HEK293 (cell line): ENCODE data around the gene KHDRBS2.

Experiments
- BCL11A ChIP-seq: fragments of 450-650 bp; formaldehyde crosslinking; IDR thresholded peaks from 2 replicates; pipeline ENCODE4 v1.5.1; 2016; ENCODE audit warnings: low read depth, missing biosample characterization, missing genetic modification characterization
- BCL6B ChIP-seq: fragments of 450-650 bp; formaldehyde crosslinking; IDR thresholded peaks from 2 replicates; pipeline ENCODE4 v1.5.1; 2017; ENCODE audit warnings: missing biosample characterization, missing genetic modification characterization
- INSM2 ChIP-seq: fragments of 450-650 bp; formaldehyde crosslinking; IDR thresholded peaks from 2 replicates; pipeline ENCODE4 v1.5.1; 2016; ENCODE audit warnings: missing biosample characterization, missing genetic modification characterization
- SP3 ChIP-seq: fragments of 450-650 bp; formaldehyde crosslinking; IDR thresholded peaks from 2 replicates; pipeline ENCODE4 v1.5.1; 2016; ENCODE audit warnings: missing biosample characterization, missing genetic modification characterization
- ZNF138 ChIP-seq: fragments of 450-650 bp; formaldehyde crosslinking; IDR thresholded peaks from 2 replicates; pipeline ENCODE4 v1.5.1; 2016; ENCODE audit warnings: missing biosample characterization, missing genetic modification characterization, borderline replicate concordance
- ZNF155 ChIP-seq: fragments of 450-650 bp; formaldehyde crosslinking; IDR thresholded peaks from 2 replicates; pipeline ENCODE4 v1.5.1; 2016; ENCODE audit warnings: missing biosample characterization, missing genetic modification characterization
- ZNF19 ChIP-seq: fragments of 450-650 bp; formaldehyde crosslinking; IDR thresholded peaks from 2 replicates; pipeline ENCODE4; 2016; ENCODE audit warnings: missing biosample characterization, missing genetic modification characterization, low read depth
- ZNF248 ChIP-seq: fragments of 450-650 bp; formaldehyde crosslinking; IDR thresholded peaks from 2 replicates; pipeline ENCODE4 v1.5.1; 2017; ENCODE audit warnings: missing biosample characterization, missing genetic modification characterization
- ZNF266 ChIP-seq: fragments of 450-650 bp; formaldehyde crosslinking; IDR thresholded peaks from 2 replicates; pipeline ENCODE4 v1.5.1; 2016; ENCODE audit warnings: missing biosample characterization, missing genetic modification characterization, low read depth
- ZNF354C ChIP-seq: fragments of 450-650 bp; formaldehyde crosslinking; IDR thresholded peaks from 2 replicates; pipeline ENCODE4 v1.5.1; 2016; ENCODE audit warnings: missing biosample characterization, missing genetic modification characterization, low read depth, borderline replicate concordance
- ZNF362 ChIP-seq: fragments of 450-650 bp; formaldehyde crosslinking; IDR thresholded peaks from 2 replicates; pipeline ENCODE4 v1.5.1; 2016; ENCODE audit warnings: missing biosample characterization, missing genetic modification characterization
- ZNF394 ChIP-seq: fragments of 450-650 bp; formaldehyde crosslinking; IDR thresholded peaks from 2 replicates; pipeline ENCODE4 v1.5.1; 2016; ENCODE audit warnings: missing biosample characterization, missing genetic modification characterization, mild to moderate bottlenecking, moderate library complexity, borderline replicate concordance
- ZNF423 ChIP-seq: fragments of 450-650 bp; formaldehyde crosslinking; IDR thresholded peaks from 2 replicates; pipeline ENCODE4 v1.5.1; 2016; ENCODE audit warnings: missing biosample characterization, missing genetic modification characterization
- ZNF426 ChIP-seq: fragments of 450-650 bp; formaldehyde crosslinking; IDR thresholded peaks from 2 replicates; pipeline ENCODE4 v1.5.1; 2017; ENCODE audit warnings: missing biosample characterization, missing genetic modification characterization, mild to moderate bottlenecking, inconsistent platforms, moderate library complexity
- ZNF549 ChIP-seq: fragments of 450-650 bp; IDR thresholded peaks from 2 replicates; pipeline ENCODE4 v1.5.1; 2018; ENCODE audit warnings: missing biosample characterization, missing genetic modification characterization, mild to moderate bottlenecking, inconsistent platforms, moderate library complexity
- ZNF624 ChIP-seq: fragments of 450-650 bp; formaldehyde crosslinking; IDR thresholded peaks from 2 replicates; pipeline ENCODE4 v1.5.1; 2017; ENCODE audit warnings: missing biosample characterization, missing genetic modification characterization
- ZNF677 ChIP-seq: fragments of 450-650 bp; IDR thresholded peaks from 2 replicates; pipeline ENCODE4 v1.5.0; 2018; ENCODE audit warnings: missing biosample characterization, mild to moderate bottlenecking, missing genetic modification characterization, moderate library complexity
- ZNF76 ChIP-seq: fragments of 450-650 bp; formaldehyde crosslinking; IDR thresholded peaks from 2 replicates; pipeline ENCODE4; 2016; ENCODE audit warnings: low read depth, missing biosample characterization, missing genetic modification characterization, borderline replicate concordance
- TF ChIP-seq, protein P1 (sequence below): fragments of 450-650 bp; formaldehyde crosslinking; conservative IDR thresholded peaks from 2 replicates; pipeline ENCODE4 v1.5.1; 2016; ENCODE audit warnings: low read depth, missing biosample characterization, missing genetic modification characterization
- TF ChIP-seq, protein P2 (sequence below): fragments of 450-650 bp; formaldehyde crosslinking; IDR thresholded peaks from 2 replicates; pipeline ENCODE4 v1.5.1; 2016; ENCODE audit warnings: missing biosample characterization, missing genetic modification characterization, borderline replicate concordance
- TF ChIP-seq, protein P3 (sequence below): fragments of 450-650 bp; formaldehyde crosslinking; conservative IDR thresholded peaks from 2 replicates; pipeline ENCODE4 v1.5.1; 2016; ENCODE audit warnings: low read depth, missing biosample characterization, missing genetic modification characterization

KHDRBS2 gene

DNA sequence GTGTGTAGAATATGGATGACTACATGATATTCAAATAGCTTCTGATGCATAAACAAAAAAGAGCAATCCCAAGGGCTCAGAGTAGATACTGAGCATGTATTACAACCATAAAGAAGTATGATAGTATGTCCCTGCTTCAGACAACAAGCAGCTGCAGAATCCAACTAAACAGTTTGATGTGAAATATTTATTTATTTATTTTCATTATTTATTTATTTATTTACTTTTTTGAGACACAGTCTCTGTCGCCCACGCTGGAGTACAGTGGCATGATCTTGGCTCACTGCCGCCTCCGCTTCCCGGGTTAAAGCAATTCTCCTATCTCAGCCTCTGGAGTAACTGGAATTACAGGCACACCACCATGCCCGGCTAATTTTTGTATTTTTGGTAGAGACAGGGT lies 384.3 kb downstream of the KHDRBS2 start (continued):
- no peak for TF ChIP-seq BCL6B (tag by site-specific recombination)
- no peak for TF ChIP-seq ZNF423 (tag by site-specific recombination)
- TF ChIP-seq ZNF138 (tag by site-specific recombination): no peak
- no peak for TF ChIP-seq ZNF354C (tag by site-specific recombination)
- TF ChIP-seq, protein P1, sequence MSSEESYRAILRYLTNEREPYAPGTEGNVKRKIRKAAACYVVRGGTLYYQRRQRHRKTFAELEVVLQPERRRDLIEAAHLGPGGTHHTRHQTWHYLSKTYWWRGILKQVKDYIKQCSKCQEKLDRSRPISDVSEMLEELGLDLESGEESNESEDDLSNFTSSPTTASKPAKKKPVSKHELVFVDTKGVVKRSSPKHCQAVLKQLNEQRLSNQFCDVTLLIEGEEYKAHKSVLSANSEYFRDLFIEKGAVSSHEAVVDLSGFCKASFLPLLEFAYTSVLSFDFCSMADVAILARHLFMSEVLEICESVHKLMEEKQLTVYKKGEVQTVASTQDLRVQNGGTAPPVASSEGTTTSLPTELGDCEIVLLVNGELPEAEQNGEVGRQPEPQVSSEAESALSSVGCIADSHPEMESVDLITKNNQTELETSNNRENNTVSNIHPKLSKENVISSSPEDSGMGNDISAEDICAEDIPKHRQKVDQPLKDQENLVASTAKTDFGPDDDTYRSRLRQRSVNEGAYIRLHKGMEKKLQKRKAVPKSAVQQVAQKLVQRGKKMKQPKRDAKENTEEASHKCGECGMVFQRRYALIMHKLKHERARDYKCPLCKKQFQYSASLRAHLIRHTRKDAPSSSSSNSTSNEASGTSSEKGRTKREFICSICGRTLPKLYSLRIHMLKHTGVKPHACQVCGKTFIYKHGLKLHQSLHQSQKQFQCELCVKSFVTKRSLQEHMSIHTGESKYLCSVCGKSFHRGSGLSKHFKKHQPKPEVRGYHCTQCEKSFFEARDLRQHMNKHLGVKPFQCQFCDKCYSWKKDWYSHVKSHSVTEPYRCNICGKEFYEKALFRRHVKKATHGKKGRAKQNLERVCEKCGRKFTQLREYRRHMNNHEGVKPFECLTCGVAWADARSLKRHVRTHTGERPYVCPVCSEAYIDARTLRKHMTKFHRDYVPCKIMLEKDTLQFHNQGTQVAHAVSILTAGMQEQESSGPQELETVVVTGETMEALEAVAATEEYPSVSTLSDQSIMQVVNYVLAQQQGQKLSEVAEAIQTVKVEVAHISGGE: 0 out of 2 replicates have a peak, but pooled peaks have one; percentile 35
- TF ChIP-seq ZNF549 (tag by site-specific recombination): no peak
- peak; percentile 69; the same call in 1 of the 2 replicates for TF ChIP-seq ZNF394 (tag by site-specific recombination)
- no peak for TF ChIP-seq SP3
- TF ChIP-seq ZNF677 (tag by site-specific recombination): no peak
- no peak for TF ChIP-seq ZNF362
- TF ChIP-seq ZNF624 (tag by site-specific recombination): no peak
- TF ChIP-seq ZNF76 (tag by site-specific recombination): no peak
- TF ChIP-seq, protein P2, sequence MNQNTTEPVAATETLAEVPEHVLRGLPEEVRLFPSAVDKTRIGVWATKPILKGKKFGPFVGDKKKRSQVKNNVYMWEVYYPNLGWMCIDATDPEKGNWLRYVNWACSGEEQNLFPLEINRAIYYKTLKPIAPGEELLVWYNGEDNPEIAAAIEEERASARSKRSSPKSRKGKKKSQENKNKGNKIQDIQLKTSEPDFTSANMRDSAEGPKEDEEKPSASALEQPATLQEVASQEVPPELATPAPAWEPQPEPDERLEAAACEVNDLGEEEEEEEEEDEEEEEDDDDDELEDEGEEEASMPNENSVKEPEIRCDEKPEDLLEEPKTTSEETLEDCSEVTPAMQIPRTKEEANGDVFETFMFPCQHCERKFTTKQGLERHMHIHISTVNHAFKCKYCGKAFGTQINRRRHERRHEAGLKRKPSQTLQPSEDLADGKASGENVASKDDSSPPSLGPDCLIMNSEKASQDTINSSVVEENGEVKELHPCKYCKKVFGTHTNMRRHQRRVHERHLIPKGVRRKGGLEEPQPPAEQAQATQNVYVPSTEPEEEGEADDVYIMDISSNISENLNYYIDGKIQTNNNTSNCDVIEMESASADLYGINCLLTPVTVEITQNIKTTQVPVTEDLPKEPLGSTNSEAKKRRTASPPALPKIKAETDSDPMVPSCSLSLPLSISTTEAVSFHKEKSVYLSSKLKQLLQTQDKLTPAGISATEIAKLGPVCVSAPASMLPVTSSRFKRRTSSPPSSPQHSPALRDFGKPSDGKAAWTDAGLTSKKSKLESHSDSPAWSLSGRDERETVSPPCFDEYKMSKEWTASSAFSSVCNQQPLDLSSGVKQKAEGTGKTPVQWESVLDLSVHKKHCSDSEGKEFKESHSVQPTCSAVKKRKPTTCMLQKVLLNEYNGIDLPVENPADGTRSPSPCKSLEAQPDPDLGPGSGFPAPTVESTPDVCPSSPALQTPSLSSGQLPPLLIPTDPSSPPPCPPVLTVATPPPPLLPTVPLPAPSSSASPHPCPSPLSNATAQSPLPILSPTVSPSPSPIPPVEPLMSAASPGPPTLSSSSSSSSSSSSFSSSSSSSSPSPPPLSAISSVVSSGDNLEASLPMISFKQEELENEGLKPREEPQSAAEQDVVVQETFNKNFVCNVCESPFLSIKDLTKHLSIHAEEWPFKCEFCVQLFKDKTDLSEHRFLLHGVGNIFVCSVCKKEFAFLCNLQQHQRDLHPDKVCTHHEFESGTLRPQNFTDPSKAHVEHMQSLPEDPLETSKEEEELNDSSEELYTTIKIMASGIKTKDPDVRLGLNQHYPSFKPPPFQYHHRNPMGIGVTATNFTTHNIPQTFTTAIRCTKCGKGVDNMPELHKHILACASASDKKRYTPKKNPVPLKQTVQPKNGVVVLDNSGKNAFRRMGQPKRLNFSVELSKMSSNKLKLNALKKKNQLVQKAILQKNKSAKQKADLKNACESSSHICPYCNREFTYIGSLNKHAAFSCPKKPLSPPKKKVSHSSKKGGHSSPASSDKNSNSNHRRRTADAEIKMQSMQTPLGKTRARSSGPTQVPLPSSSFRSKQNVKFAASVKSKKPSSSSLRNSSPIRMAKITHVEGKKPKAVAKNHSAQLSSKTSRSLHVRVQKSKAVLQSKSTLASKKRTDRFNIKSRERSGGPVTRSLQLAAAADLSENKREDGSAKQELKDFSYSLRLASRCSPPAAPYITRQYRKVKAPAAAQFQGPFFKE (tag by site-specific recombination): no peak
- TF ChIP-seq INSM2: no peak
- TF ChIP-seq, protein P3, sequence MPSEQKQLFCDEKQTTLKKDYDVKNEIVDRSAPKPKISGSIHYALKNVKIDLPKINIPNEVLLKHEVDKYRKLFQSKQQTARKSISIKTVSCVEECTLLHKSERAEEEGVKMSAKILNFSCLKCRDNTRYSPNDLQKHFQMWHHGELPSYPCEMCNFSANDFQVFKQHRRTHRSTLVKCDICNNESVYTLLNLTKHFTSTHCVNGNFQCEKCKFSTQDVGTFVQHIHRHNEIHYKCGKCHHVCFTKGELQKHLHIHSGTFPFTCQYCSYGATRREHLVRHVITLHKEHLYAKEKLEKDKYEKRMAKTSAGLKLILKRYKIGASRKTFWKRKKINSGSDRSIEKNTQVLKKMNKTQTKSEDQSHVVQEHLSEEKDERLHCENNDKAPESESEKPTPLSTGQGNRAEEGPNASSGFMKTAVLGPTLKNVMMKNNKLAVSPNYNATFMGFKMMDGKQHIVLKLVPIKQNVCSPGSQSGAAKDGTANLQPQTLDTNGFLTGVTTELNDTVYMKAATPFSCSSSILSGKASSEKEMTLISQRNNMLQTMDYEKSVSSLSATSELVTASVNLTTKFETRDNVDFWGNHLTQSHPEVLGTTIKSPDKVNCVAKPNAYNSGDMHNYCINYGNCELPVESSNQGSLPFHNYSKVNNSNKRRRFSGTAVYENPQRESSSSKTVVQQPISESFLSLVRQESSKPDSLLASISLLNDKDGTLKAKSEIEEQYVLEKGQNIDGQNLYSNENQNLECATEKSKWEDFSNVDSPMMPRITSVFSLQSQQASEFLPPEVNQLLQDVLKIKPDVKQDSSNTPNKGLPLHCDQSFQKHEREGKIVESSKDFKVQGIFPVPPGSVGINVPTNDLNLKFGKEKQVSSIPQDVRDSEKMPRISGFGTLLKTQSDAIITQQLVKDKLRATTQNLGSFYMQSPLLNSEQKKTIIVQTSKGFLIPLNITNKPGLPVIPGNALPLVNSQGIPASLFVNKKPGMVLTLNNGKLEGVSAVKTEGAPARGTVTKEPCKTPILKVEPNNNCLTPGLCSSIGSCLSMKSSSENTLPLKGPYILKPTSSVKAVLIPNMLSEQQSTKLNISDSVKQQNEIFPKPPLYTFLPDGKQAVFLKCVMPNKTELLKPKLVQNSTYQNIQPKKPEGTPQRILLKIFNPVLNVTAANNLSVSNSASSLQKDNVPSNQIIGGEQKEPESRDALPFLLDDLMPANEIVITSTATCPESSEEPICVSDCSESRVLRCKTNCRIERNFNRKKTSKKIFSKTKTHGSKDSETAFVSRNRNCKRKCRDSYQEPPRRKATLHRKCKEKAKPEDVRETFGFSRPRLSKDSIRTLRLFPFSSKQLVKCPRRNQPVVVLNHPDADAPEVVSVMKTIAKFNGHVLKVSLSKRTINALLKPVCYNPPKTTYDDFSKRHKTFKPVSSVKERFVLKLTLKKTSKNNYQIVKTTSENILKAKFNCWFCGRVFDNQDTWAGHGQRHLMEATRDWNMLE (tag by site-specific recombination): peak; percentile 64
- no peak for TF ChIP-seq ZNF266
- no peak for TF ChIP-seq ZNF155 (tag by site-specific recombination)
- TF ChIP-seq BCL11A: no peak
- TF ChIP-seq ZNF426 (tag by site-specific recombination): peak; percentile 49
- TF ChIP-seq ZNF248: no peak
- no peak for TF ChIP-seq ZNF19 (tag by site-specific recombination)
